Chondrocyte (in vitro differentiated cells): Measurements from ENCODE around the gene MAP2K5. TPM values are rescaled to one million over a fixed set of nuclear protein-coding genes. Genes with fewer than 3 reads are reported as not detected.
A peak's percentile ranks its signal among the peaks of the same experiment; 100 is the strongest.

ENCODE experiments used
- DNase-seq: peaks from one replicate; pipeline ENCODE4 v3.0.0; 2021; ENCODE audit warnings: mixed read lengths, low spot score
- H3K27ac Mint-ChIP-seq: one replicate; pipeline ENCODE4 v1.8.0; 2021; ENCODE audit warnings: mild to moderate bottlenecking, moderate library complexity, mixed read lengths; ENCODE audit not compliant: unreplicated experiment
- H3K27me3 Mint-ChIP-seq: 2 replicates; pipeline ENCODE4 v1.8.0; 2021; ENCODE audit warnings: low read depth, mixed read lengths
- H3K36me3 Mint-ChIP-seq: 2 replicates; pipeline ENCODE4 v1.8.0; 2021; ENCODE audit warnings: low read depth, mixed read lengths
- H3K4me1 Mint-ChIP-seq: 2 replicates; pipeline ENCODE4 v1.8.0; 2021; ENCODE audit warnings: low read depth, mild to moderate bottlenecking, mixed read lengths
- H3K4me3 Mint-ChIP-seq: one replicate; pipeline ENCODE4 v1.8.0; 2021; ENCODE audit warnings: mild to moderate bottlenecking, moderate library complexity, mixed read lengths; ENCODE audit not compliant: unreplicated experiment
- H3K9me3 Mint-ChIP-seq: 2 replicates; pipeline ENCODE4 v1.8.0; 2021; ENCODE audit warnings: low read depth, mixed read lengths
- total RNA-seq: library from RNA; stranded (reverse); gene quantifications from 3 replicates; pipeline ENCODE4 v1.2.1, GENCODE V29; 2021
- TF ChIP-seq, protein P1 (sequence below): fragments of 200-600 bp; sonication (generic); IDR thresholded peaks from 2 replicates; pipeline ENCODE4 v1.5.0; 2021; ENCODE audit warnings: antibody characterized with exemption, mild to moderate bottlenecking, moderate library complexity

The MAP2K5 gene
- total RNA-seq, 1 donor from 2014 or later: 14.0 TPM

- H3K4me3 Mint-ChIP-seq: no peak overlapping the region
Measured at GRCh38 chr15:67524235-67524634, 18.3 kb upstream of the MAP2K5 start.

GRCh38 chr15:67528513-67528912 is 14.0 kb upstream of the MAP2K5 start:
- no peaks in the 10 kb centered on the region for H3K27me3 Mint-ChIP-seq
- DNase-seq: no peak
- H3K27ac Mint-ChIP-seq: no peak overlapping the region
- H3K36me3 Mint-ChIP-seq: no peaks in the 10 kb centered on the region
- H3K9me3 Mint-ChIP-seq: no peaks in the 10 kb centered on the region
- H3K4me1 Mint-ChIP-seq: peaks cover 12% of the 10 kb centered on the region
- TF ChIP-seq, protein P1, sequence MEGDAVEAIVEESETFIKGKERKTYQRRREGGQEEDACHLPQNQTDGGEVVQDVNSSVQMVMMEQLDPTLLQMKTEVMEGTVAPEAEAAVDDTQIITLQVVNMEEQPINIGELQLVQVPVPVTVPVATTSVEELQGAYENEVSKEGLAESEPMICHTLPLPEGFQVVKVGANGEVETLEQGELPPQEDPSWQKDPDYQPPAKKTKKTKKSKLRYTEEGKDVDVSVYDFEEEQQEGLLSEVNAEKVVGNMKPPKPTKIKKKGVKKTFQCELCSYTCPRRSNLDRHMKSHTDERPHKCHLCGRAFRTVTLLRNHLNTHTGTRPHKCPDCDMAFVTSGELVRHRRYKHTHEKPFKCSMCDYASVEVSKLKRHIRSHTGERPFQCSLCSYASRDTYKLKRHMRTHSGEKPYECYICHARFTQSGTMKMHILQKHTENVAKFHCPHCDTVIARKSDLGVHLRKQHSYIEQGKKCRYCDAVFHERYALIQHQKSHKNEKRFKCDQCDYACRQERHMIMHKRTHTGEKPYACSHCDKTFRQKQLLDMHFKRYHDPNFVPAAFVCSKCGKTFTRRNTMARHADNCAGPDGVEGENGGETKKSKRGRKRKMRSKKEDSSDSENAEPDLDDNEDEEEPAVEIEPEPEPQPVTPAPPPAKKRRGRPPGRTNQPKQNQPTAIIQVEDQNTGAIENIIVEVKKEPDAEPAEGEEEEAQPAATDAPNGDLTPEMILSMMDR: no peak
- H3K4me3 Mint-ChIP-seq: no peak overlapping the region

More at GRCh38 chr15:67524235-67524634, 18.3 kb upstream of the MAP2K5 start:
- Mint-ChIP-seq H3K27ac (peak overlapping the region; percentile 8), H3K9me3 (no peaks in the 10 kb centered on the region), H3K4me1 (peaks cover 33% of the 10 kb centered on the region), H3K27me3 (no peaks in the 10 kb centered on the region), H3K36me3 (no peaks in the 10 kb centered on the region)
- TF ChIP-seq, protein P1: no peak
- no peak for DNase-seq

GRCh38 chr15:67531379-67531914 is 11.1 kb upstream of the MAP2K5 start:
- Mint-ChIP-seq H3K9me3 (no peaks in the 10 kb centered on the region), H3K36me3 (no peaks in the 10 kb centered on the region), H3K27me3 (no peaks in the 10 kb centered on the region), H3K27ac (no peak overlapping the region), H3K4me1 (peaks cover 6% of the 10 kb centered on the region), H3K4me3 (no peak overlapping the region)
- TF ChIP-seq, protein P1: no peak
- DNase-seq: no peak

- no peaks in the 10 kb centered on the region for H3K9me3 Mint-ChIP-seq
- TF ChIP-seq, protein P1: no peak
- H3K4me1 Mint-ChIP-seq: no peaks in the 10 kb centered on the region
- H3K27ac Mint-ChIP-seq: no peak overlapping the region
- no peak for DNase-seq
- no peak overlapping the region for H3K4me3 Mint-ChIP-seq
- H3K36me3 Mint-ChIP-seq: no peaks in the 10 kb centered on the region
- no peaks in the 10 kb centered on the region for H3K27me3 Mint-ChIP-seq
Measured at GRCh38 chr15:67533873-67534272, 8.6 kb upstream of the MAP2K5 start.

GRCh38 chr15:67534360-67534759 is 8.1 kb upstream of the MAP2K5 start:
- no peak for DNase-seq
- TF ChIP-seq, protein P1: no peak
- Mint-ChIP-seq H3K4me3 (no peak overlapping the region), H3K27me3 (no peaks in the 10 kb centered on the region), H3K9me3 (no peaks in the 10 kb centered on the region), H3K36me3 (no peaks in the 10 kb centered on the region), H3K4me1 (no peaks in the 10 kb centered on the region), H3K27ac (no peak overlapping the region)
